GM18909 (cell line): ENCODE measurements around the gene COG5.

ENCODE experiments used
- ATAC-seq: cut with Tn5 transposase; IDR thresholded peaks from one replicate; pipeline ENCODE4 v1.9.1; 2021; ENCODE audit warnings: mild to moderate bottlenecking; ENCODE audit not compliant: unreplicated experiment, poor library complexity

COG5 gene

DNA sequence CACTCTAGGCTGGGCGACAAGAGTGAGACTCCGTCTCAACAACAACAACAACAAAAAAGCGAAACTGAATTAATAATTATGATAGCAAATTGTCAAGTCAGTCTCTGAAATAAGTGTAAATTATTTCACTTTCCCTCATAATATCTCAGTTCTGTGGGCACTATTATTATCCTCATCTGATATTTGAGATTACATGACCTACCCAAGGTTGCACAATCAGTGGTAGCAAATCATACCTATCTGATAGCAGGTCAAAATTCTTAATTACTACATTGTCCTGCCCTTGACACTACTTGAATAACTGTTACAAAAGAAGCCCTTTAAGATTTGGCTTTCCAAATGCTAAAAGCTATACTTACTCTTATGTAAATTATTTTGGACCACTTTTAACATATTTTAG, 209.1 kb downstream of the COG5 start:
- ATAC-seq, result no peak

DNA sequence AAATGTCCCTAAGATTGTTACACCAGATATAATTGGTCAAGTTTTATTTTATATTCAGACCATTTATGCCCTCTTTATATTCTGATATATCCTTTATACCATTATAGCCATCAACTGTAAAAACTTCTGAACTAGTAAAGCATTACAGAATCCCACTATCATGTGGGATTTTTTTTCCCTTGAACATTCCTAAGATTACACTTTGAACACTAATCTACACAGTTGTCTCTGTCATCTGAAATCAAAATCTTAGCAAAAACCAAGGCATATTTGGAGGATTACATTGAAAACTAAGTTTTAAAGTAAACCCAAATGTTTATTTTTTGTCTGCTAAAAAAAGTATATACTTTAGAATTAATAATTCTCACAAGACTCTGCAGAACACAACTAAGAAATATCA, 210.0 kb downstream of the COG5 start:
- no peak for ATAC-seq

GRCh38 chr7:107345898-107346297, 217.8 kb downstream of the COG5 start:
- ATAC-seq, result no peak

DNA sequence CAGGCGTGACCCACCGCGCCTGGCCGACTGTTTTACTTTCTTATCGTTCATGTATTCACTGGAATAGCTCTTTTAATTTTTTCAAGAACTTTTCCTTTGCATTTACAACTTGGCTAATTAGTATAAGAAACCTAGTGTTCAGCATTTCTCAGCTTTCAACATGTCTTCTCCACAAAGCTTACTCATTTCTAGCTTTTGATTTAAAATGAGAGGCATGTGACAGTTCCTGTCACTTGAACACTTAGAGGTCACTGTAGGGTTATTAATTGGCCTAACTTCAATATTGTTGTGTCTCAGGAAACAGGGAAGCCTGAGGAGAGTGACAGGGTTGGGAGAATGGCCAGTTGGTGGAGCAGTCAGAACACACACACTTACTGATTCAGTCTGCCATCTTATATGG, 218.9 kb downstream of the COG5 start:
- no peak for ATAC-seq

DNA sequence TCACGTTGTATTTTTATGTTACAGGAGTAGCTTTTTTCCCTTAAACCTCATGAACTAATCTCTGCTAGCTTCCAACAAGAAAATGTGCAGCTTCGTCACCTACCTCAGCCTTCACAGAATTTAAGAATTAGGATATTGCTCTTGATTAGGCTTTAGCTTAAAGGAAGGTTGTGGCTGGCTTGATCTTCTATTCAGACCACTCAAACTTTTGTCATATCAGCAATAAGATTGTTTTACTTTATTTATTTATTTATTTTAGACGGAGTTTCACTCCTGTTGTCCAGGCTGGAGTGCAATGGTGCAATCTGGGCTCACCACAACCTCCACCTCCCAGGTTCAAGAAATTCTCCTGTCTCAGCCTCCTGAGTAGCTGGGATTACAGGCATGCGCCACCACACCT, 219.4 kb downstream of the COG5 start:
- no peak for ATAC-seq

- no peak for ATAC-seq
Observed at GRCh38 chr7:107338080-107338479, 225.6 kb downstream of the COG5 start.

DNA sequence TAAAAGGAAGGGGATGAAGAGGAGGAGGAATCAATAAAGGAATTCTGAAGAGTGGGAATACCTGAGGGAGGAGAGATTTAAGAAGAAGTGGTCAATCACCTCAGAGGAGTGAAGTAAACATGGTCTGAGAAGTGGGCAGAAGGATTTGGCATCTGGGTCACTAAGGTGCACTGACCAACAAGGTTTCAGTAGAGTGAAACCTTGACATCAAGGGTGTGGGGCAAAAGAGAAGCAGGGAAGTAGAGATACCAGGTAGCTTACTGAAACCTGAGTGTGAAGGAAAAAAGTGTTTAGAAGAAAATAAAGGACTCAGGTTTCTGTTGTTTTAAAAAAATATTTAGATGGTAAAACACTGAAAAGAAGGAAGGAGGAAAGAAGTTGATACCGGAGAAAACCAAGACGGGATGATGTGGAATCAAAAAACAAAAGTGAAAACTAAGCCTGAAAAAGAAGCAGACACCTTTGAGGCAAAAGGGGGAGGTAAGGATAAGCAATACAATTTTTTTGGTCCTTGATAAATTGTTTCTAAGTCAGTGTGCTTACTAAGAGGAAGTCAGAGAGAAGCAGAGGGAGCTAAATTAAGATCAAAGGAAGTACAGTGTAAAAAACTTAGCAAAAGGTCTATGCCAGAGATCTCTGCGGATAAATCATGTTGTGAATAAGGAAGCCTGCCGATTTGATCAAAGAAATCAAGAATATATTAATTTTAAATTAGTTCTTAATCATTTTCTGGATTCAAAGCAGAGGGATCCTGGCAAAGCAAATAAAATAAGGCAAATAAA, 231.0 kb downstream of the COG5 start:
- ATAC-seq, result peak; percentile 80

GRCh38 chr7:107330478-107330877, 233.2 kb downstream of the COG5 start:
- no peak for ATAC-seq

- ATAC-seq, result no peak
Observed at GRCh38 chr7:107327986-107328569, 235.6 kb downstream of the COG5 start.

- ATAC-seq, result no peak
Observed at GRCh38 chr7:107326061-107326460, 237.7 kb downstream of the COG5 start.

DNA sequence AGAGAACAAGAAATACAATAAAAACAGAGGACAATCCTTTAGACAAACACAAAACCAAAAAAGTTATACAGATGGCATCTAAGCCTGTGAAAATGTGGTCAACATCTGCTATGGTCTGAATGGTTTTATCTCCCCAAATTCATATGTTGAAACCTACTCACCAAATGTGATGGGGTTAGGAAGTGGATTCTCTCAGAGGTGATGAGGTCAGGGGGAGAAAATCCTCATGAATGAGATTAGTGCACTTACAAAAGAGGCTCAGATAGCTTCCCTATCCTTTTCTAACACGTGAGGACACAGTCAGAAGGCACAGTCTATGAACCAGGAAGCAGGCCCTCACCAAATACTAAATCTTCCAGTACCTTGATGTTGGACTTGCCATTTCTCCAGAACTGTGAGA, 241.7 kb downstream of the COG5 start:
- ATAC-seq, result no peak

DNA sequence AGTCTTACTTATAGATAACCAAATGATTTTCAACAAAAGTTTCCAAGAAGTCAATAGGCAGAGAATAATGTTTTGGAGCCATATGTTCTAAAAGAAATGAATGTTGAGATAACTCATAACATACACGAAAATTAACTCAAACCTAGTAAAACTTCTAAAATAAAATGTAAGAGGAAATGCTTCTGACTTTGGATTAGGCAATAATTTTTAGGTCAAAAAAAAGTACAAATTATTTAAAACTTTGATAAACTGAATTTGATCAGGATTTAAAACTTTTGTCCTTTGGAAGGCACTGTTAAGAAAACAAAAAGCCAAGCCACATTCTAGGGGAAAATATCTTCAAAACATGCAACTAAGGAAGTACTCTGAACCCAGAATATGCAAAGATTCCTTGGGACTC, 242.1 kb downstream of the COG5 start:
- ATAC-seq, result no peak

GRCh38 chr7:107319724-107320228, 243.9 kb downstream of the COG5 start:
- ATAC-seq, result no peak

GRCh38 chr7:107318523-107319160, 245.1 kb downstream of the COG5 start:
- ATAC-seq, result no peak

DNA sequence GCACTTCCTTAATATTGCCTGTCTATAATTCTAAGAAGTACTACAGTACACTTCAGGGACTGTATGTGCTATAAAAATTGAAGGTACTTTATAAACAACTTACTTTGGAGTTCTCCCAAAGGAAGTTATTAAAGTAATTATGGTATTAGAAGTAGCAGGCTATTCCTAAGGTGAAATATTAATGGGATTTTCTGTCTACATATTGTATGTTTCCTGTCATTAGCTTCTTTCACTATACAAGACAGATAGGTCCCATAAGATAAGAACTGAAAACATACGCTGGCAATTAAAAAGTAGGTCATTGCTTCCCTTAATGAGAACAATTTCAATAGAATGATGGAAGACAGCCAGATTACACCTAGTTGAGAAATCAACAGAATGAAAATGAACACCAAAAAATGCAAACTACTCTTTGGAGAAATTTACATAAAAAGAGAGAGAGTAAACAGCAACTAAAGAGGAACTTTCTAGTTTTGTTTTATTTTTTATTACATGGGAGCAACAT, 248.0 kb downstream of the COG5 start:
- ATAC-seq, result no peak

DNA sequence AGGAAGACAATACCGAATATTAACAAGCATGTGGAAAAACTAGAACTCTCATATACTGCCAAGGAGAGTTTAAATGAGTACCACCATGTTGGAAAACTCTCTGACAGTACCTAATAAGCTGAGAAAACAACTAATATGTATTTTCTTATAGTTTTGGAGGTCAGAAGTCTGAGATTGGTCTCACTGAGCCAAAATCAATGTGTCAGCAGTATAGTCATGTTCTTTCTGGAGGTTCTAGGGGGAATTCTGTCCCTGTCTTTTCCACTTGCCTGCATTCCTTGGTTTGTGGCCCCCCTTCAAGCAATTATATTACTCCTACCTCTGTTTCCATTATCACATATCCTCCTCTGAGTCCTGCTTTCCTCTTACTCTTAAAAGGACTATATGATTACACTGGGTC, 250.4 kb downstream of the COG5 start:
- ATAC-seq, result no peak

GRCh38 chr7:107312418-107312817, 251.3 kb downstream of the COG5 start:
- ATAC-seq, result no peak

GRCh38 chr7:107309296-107309695, 254.4 kb downstream of the COG5 start:
- no peak for ATAC-seq

DNA sequence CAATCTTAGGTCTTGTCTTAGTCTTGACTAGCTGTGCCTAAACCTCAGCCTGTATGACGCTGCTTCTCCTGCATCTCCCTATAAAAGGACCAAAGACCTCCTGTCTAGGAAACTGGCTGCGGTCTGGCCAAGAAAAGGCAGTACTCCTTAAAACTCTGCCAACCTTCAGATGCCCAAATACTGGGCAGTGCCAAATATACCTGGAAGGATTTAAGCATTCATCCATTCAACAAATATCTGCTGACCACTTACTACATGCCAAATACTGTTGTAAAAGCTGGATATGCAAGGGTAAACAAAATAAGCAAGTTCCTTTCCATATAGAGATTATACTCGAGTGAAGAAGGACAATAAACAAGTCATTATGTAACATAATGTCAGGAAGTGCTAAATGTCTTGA, 259.1 kb downstream of the COG5 start:
- no peak for ATAC-seq

- no peak for ATAC-seq
Observed at GRCh38 chr7:107304063-107304462, 259.7 kb downstream of the COG5 start.

GRCh38 chr7:107302250-107302847, 261.4 kb downstream of the COG5 start:
- ATAC-seq, result no peak
